OCI-LY1 (cell line): ENCODE measurements around the gene MPHOSPH9.

Experiments
- H2AFZ ChIP-seq: fragments of 200-600 bp; sonication (generic), shearing (Covaris generic); 2 replicates; pipeline ENCODE4 v1.6.0; 2014; ENCODE audit warnings: antibody characterized with exemption, mild to moderate bottlenecking, low read length
- H3F3A ChIP-seq: fragments of 200-600 bp; sonication (generic), shearing (Covaris generic); 2 replicates; pipeline ENCODE4 v1.6.0; 2014; ENCODE audit warnings: mild to moderate bottlenecking, antibody characterized with exemption, low read length, moderate library complexity; ENCODE audit not compliant: insufficient read depth
- H3K27ac ChIP-seq: fragments of 200-600 bp; sonication (generic); 2 replicates; pipeline ENCODE4 v1.5.1; 2014; ENCODE audit warnings: low read length, mixed run types, mild to moderate bottlenecking, low read depth; ENCODE audit not compliant: poor library complexity, severe bottlenecking
- H3K27me3 ChIP-seq: fragments of 200-600 bp; sonication (generic); 2 replicates; pipeline ENCODE4 v1.6.0; 2014; ENCODE audit warnings: antibody characterized with exemption, mild to moderate bottlenecking, low read length, moderate library complexity; ENCODE audit not compliant: insufficient read depth
- H3K36me3 ChIP-seq: fragments of 200-600 bp; sonication (generic); 2 replicates; pipeline ENCODE4 v1.6.1; 2014; ENCODE audit warnings: mild to moderate bottlenecking, antibody characterized with exemption, low read length, moderate library complexity, mixed read lengths; ENCODE audit not compliant: insufficient read depth
- H3K4me1 ChIP-seq: fragments of 200-600 bp; sonication (generic); 2 replicates; pipeline ENCODE4 v1.5.1; 2014; ENCODE audit warnings: mild to moderate bottlenecking, low read length, moderate library complexity; ENCODE audit not compliant: insufficient read depth, severe bottlenecking
- H3K4me2 ChIP-seq: fragments of 200-600 bp; sonication (generic), shearing (Covaris generic); 2 replicates; pipeline ENCODE4 v1.6.1; 2014; ENCODE audit warnings: low read length
- H3K4me3 ChIP-seq: fragments of 200-600 bp; sonication (generic); 2 replicates; pipeline ENCODE4 v1.5.1; 2014; ENCODE audit warnings: low read length, low read depth, mild to moderate bottlenecking, mixed read lengths; ENCODE audit not compliant: poor library complexity, severe bottlenecking
- H3K79me2 ChIP-seq: fragments of 200-600 bp; shearing (Covaris generic); 2 replicates; pipeline ENCODE4 v1.6.1; 2016; ENCODE audit warnings: mixed run types, low read length, mixed read lengths; ENCODE audit not compliant: insufficient read depth
- H3K9ac ChIP-seq: fragments of 200-600 bp; sonication (generic), shearing (Covaris generic); 2 replicates; pipeline ENCODE4 v1.6.1; 2014; ENCODE audit warnings: mild to moderate bottlenecking, low read length, mixed read lengths
- H3K9me2 ChIP-seq: fragments of 200-600 bp; sonication (generic), shearing (Covaris generic); 2 replicates; pipeline ENCODE4 v1.6.1; 2014; ENCODE audit warnings: low read depth, mild to moderate bottlenecking, low read length, mixed read lengths
- H3K9me3 ChIP-seq: fragments of 200-600 bp; shearing (Covaris generic); 2 replicates; pipeline ENCODE4 v1.6.1; 2014; ENCODE audit warnings: low read length, mixed read lengths
- H4K20me1 ChIP-seq: fragments of 200-600 bp; sonication (generic), shearing (Covaris generic); 2 replicates; pipeline ENCODE4 v1.6.0; 2016; ENCODE audit warnings: mild to moderate bottlenecking, low read length; ENCODE audit not compliant: insufficient read depth
- CTCF ChIP-seq: fragments of 200-600 bp; sonication (generic), shearing (Covaris generic); IDR thresholded peaks from 2 replicates; pipeline ENCODE4 v1.5.1; 2017; ENCODE audit warnings: mild to moderate bottlenecking, antibody characterized with exemption, low read length, moderate library complexity, mixed read lengths
- EZH2 ChIP-seq: fragments of 200-600 bp; sonication (generic), shearing (Covaris generic); IDR thresholded peaks from 2 replicates; pipeline ENCODE4 v1.8.0; 2017; ENCODE audit warnings: borderline replicate concordance, mixed run types, mild to moderate bottlenecking, antibody characterized with exemption, low read length, moderate library complexity, mixed read lengths

MPHOSPH9 gene

GRCh38 chr12:123238961-123239360 lies 6.0 kb upstream of the MPHOSPH9 start:
- Histone ChIP-seq H4K20me1 (no peaks in the 10 kb centered on the region), H3F3A (peaks cover 6% of the 10 kb centered on the region; the same call in 1 of the 2 replicates), H3K27me3 (no peaks in the 10 kb centered on the region), H3K4me1 (peaks cover 47% of the 10 kb centered on the region), H2AFZ (no peak overlapping the region), H3K9me2 (no peaks in the 10 kb centered on the region), H3K9ac (no peak overlapping the region), H3K79me2 (peaks cover 48% of the 10 kb centered on the region), H3K36me3 (peaks cover 73% of the 10 kb centered on the region), H3K4me2 (no peak overlapping the region), H3K9me3 (no peaks in the 10 kb centered on the region), H3K4me3 (no peak overlapping the region), H3K27ac (no peak overlapping the region)
- TF ChIP-seq EZH2 (no peak), CTCF (no peak)

GRCh38 chr12:123238330-123238682 lies 5.4 kb upstream of the MPHOSPH9 start:
- H3F3A ChIP-seq, result peaks cover 6% of the 10 kb centered on the region; the same call in 1 of the 2 replicates
- H3K4me3 ChIP-seq, result no peak overlapping the region
- H3K36me3 ChIP-seq, result peaks cover 68% of the 10 kb centered on the region
- H2AFZ ChIP-seq, result no peak overlapping the region
- no peaks in the 10 kb centered on the region for H3K9me2 ChIP-seq
- no peaks in the 10 kb centered on the region for H4K20me1 ChIP-seq
- H3K9ac ChIP-seq, result no peak overlapping the region
- TF ChIP-seq EZH2 (no peak), CTCF (no peak)
- no peak overlapping the region for H3K27ac ChIP-seq
- H3K79me2 ChIP-seq, result peaks cover 48% of the 10 kb centered on the region
- peaks cover 48% of the 10 kb centered on the region for H3K4me1 ChIP-seq
- H3K27me3 ChIP-seq, result no peaks in the 10 kb centered on the region
- H3K9me3 ChIP-seq, result no peaks in the 10 kb centered on the region
- no peak overlapping the region for H3K4me2 ChIP-seq

- no peaks in the 10 kb centered on the region for H3K9me3 ChIP-seq
- H3K4me3 ChIP-seq, result peak overlapping the region; percentile 15
- H4K20me1 ChIP-seq, result no peaks in the 10 kb centered on the region
- TF ChIP-seq EZH2 (no peak), CTCF (peak; percentile 84)
- H2AFZ ChIP-seq, result no peak overlapping the region
- peaks cover 44% of the 10 kb centered on the region for H3K79me2 ChIP-seq
- peaks cover 65% of the 10 kb centered on the region for H3K36me3 ChIP-seq
- peak overlapping the region; percentile 44 for H3K4me2 ChIP-seq
- no peaks in the 10 kb centered on the region for H3K27me3 ChIP-seq
- H3F3A ChIP-seq, result peaks cover 6% of the 10 kb centered on the region; the same call in 1 of the 2 replicates
- no peaks in the 10 kb centered on the region for H3K9me2 ChIP-seq
- H3K4me1 ChIP-seq, result peaks cover 47% of the 10 kb centered on the region
- H3K27ac ChIP-seq, result peak overlapping the region; percentile 88
- H3K9ac ChIP-seq, result no peak overlapping the region; the same call in 1 of the 2 replicates
Measured at GRCh38 chr12:123237646-123238329, 4.8 kb upstream of the MPHOSPH9 start.
